Lung (tissue), 12 donors: ENCODE results near the gene EDA. TPM values are rescaled to one million over a fixed set of nuclear protein-coding genes. Genes with fewer than 3 reads are reported as not detected.
A peak's percentile ranks its signal among the peaks of the same experiment; 100 is the strongest.

ENCODE experiments used
- ATAC-seq: fragments of 200-7000 bp; cut with Tn5 transposase; one replicate; pipeline ENCODE4 v1.9.1; 2020; ENCODE audit warnings: moderate number of reproducible peaks; ENCODE audit not compliant: insufficient read depth, low FRiP score
- DNase-seq, 3 donors: peaks; one replicate each; pipeline ENCODE4 v3.0.0-alpha.2; 2013 to 2017
- H3K27ac ChIP-seq, 2 donors: one replicate each; pipeline ENCODE4 v1.5.1; 2013; ENCODE audit warnings: mild to moderate bottlenecking in 2 of 2, moderate library complexity in 2 of 2, control low read depth in 1 of 2, inconsistent platforms in 1 of 2, low read depth in 1 of 2, low read length in 1 of 2
- H3K27me3 ChIP-seq, 3 donors: one replicate each; pipeline ENCODE4 v1.5.1; 2013; ENCODE audit warnings: low read length in 2 of 3; ENCODE audit not compliant: control insufficient read depth in 3 of 3, insufficient read depth in 3 of 3
- H3K36me3 ChIP-seq, 4 donors: one replicate each; pipeline ENCODE4 v1.5.1; 2013; ENCODE audit warnings: low read length in 4 of 4, mild to moderate bottlenecking in 1 of 4, moderate library complexity in 1 of 4; ENCODE audit not compliant: control insufficient read depth in 4 of 4, insufficient read depth in 4 of 4
- H3K4me1 ChIP-seq, 5 donors: one replicate each; pipeline ENCODE4 v1.5.1; 2013; ENCODE audit warnings: low read length in 5 of 5, mild to moderate bottlenecking in 2 of 5, moderate library complexity in 1 of 5; ENCODE audit not compliant: control insufficient read depth in 5 of 5, insufficient read depth in 5 of 5
- H3K4me3 ChIP-seq: one replicate; pipeline ENCODE4 v1.5.1; 2013; ENCODE audit warnings: mild to moderate bottlenecking, control low read depth, moderate library complexity
- H3K9ac ChIP-seq, 2 donors: one replicate each; pipeline ENCODE4 v1.5.1; 2013; ENCODE audit warnings: low read length in 2 of 2, control low read depth in 1 of 2; ENCODE audit not compliant: insufficient read depth in 1 of 2
- H3K9me3 ChIP-seq, 4 donors: one replicate each; pipeline ENCODE4 v1.5.1; 2013; ENCODE audit warnings: low read length in 3 of 4, mild to moderate bottlenecking in 1 of 4, moderate library complexity in 1 of 4; ENCODE audit not compliant: control insufficient read depth in 4 of 4, insufficient read depth in 3 of 4
- CTCF ChIP-seq: IDR thresholded peaks from 2 replicates; pipeline ENCODE4 v1.5.1; 2012; ENCODE audit warnings: mild to moderate bottlenecking; ENCODE audit errors: control extremely low read depth, extremely low read depth
- WGBS, 2 donors: extraction: QIAGEN DNeasy Blood & Tissue Kit; methylation state at CpG; one replicate each; pipeline ENCODE4 v1.1.7; 2013; 5-methylcytosine and 5-hydroxymethylcytosine counted together
- polyA plus RNA-seq, 2 donors: library from polyadenylated mRNA; stranded (reverse); fragments of 200-250 nt; gene quantifications; one replicate each; pipeline ENCODE4 v1.2.1, GENCODE V29; 2013
- total RNA-seq, 2 donors: library from RNA; depleted of rRNA in 1 of 2; stranded (reverse); fragments of >200 nt in 1 of 2; gene quantifications; one replicate each; pipeline ENCODE4 v1.2.1, GENCODE V29; 2014 to 2021
- donor health status: control.
- donor health status: control.
- donor health status: Bipolar disorder and iron deficiency.
- donor health status: healthy.
- donor health status: DM: yes; HTN: yes; CAD: no.

Gene EDA
- total and polyA plus RNA-seq, 4 donors, result 0.93 to 7.9 (median 3.1) TPM

GRCh38 chrX:70001708-70002341, 385.9 kb downstream of the EDA start:
- no peak for TF ChIP-seq CTCF
- H3K36me3 ChIP-seq, result no peaks in the 10 kb centered on the region
- ATAC-seq, result no peak
- 75 to 79% methylated on average over 3 of the region's 3 CpGs for WGBS, 2 donors
- no peaks in the 10 kb centered on the region for H3K27me3 ChIP-seq
- peaks cover 0 to 4% (median 1%) of the 10 kb centered on the region in 4 donors for H3K9me3 ChIP-seq
- H3K4me1 ChIP-seq, result peaks cover 0 to 3% (median 0%) of the 10 kb centered on the region in 5 donors
- DNase-seq, result no peak
- peak overlapping the region in 1 of 2 donors; percentile 60 for H3K27ac ChIP-seq
- no peak overlapping the region for H3K9ac ChIP-seq
- no peak overlapping the region for H3K4me3 ChIP-seq

- TF ChIP-seq CTCF, result no peak
- ATAC-seq (no peak), DNase-seq (no peak)
- Histone ChIP-seq H3K9ac (no peak overlapping the region), H3K36me3 (no peaks in the 10 kb centered on the region), H3K27ac (no peak overlapping the region), H3K27me3 (no peaks in the 10 kb centered on the region), H3K9me3 (peaks cover 0 to 4% (median 0%) of the 10 kb centered on the region in 4 donors), H3K4me1 (peaks cover 0 to 3% (median 0%) of the 10 kb centered on the region in 5 donors), H3K4me3 (no peak overlapping the region)
These were observed 392.0 kb downstream of the EDA start for GRCh38 chrX:70007946-70008345.

- DNase-seq (no peak), ATAC-seq (no peak)
- H3K27me3 ChIP-seq, result no peaks in the 10 kb centered on the region
- peaks cover 0 to 9% (median 3%) of the 10 kb centered on the region in 5 donors for H3K4me1 ChIP-seq
- H3K36me3 ChIP-seq, result no peaks in the 10 kb centered on the region
- no peak overlapping the region for H3K27ac ChIP-seq
- H3K9me3 ChIP-seq, result peaks cover 0 to 4% (median 0%) of the 10 kb centered on the region in 4 donors
- H3K4me3 ChIP-seq, result no peak overlapping the region
- H3K9ac ChIP-seq, result no peak overlapping the region
- no peak for TF ChIP-seq CTCF
These were observed 393.1 kb downstream of the EDA start for GRCh38 chrX:70009049-70009448.

- peaks cover 0 to 9% (median 3%) of the 10 kb centered on the region in 5 donors for H3K4me1 ChIP-seq
- no peak overlapping the region for H3K4me3 ChIP-seq
- peaks cover 0 to 4% (median 0%) of the 10 kb centered on the region in 4 donors for H3K9me3 ChIP-seq
- no peak overlapping the region for H3K27ac ChIP-seq
- 66 to 74% methylated on average over 2 of the region's 2 CpGs for WGBS, 2 donors
- H3K9ac ChIP-seq, result no peak overlapping the region
- no peaks in the 10 kb centered on the region for H3K27me3 ChIP-seq
- H3K36me3 ChIP-seq, result no peaks in the 10 kb centered on the region
- ATAC-seq (no peak), DNase-seq (no peak)
- TF ChIP-seq CTCF, result no peak
These were observed 394.1 kb downstream of the EDA start for GRCh38 chrX:70009970-70010369.
